Peyer's patch (tissue), 4 donors: ENCODE results near the gene RNASE7. TPM values are rescaled to one million over a fixed set of nuclear protein-coding genes. Genes with fewer than 3 reads are reported as not detected.
A peak's percentile ranks its signal among the peaks of the same experiment; 100 is the strongest.

Source experiments
- DNase-seq, 3 donors: peaks; one replicate each; pipeline ENCODE4 v3.0.0-alpha.2; 2017 to 2019
- H3K27ac ChIP-seq, 4 donors: fragments of 200-600 bp; sonication (generic); one replicate each; pipeline ENCODE4 v1.5.1; 2016 to 2019
- H3K27me3 ChIP-seq, 2 donors: fragments of 200-600 bp; sonication (generic); one replicate each; pipeline ENCODE4 v1.5.1; 2019
- H3K36me3 ChIP-seq, 3 donors: fragments of 200-600 bp; sonication (generic); one replicate each; pipeline ENCODE4 v1.5.1; 2016 to 2019
- H3K4me1 ChIP-seq, 4 donors: fragments of 200-600 bp; sonication (generic); one replicate each; pipeline ENCODE4 v1.5.1; 2016 to 2019
- H3K4me3 ChIP-seq, 4 donors: fragments of 200-600 bp; sonication (generic); 1 replicate in 3 of 4; 2 replicates in 1 of 4; pipeline ENCODE4 v1.5.1; 2016 to 2019; ENCODE audit warnings: mild to moderate bottlenecking in 1 of 4
- H3K9me3 ChIP-seq, 4 donors: fragments of 200-600 bp; sonication (generic); one replicate each; pipeline ENCODE4 v1.5.1; 2016 to 2019; ENCODE audit warnings: mild to moderate bottlenecking in 1 of 4
- CTCF ChIP-seq, 6 experiments: fragments of 450-650 bp in 4 of 6; fragments of 200-600 bp in 2 of 6; sonication (generic) in 1 of 6; IDR thresholded peaks; one replicate each; pipeline ENCODE4 v1.5.1; 2017 to 2019; ENCODE audit warnings: antibody characterized with exemption in 6 of 6, mild to moderate bottlenecking in 3 of 6, moderate library complexity in 1 of 6
- POLR2A ChIP-seq, 2 donors: fragments of 450-650 bp; IDR thresholded peaks; one replicate each; pipeline ENCODE4 v1.5.1; 2017; ENCODE audit warnings: antibody characterized with exemption in 2 of 2, mild to moderate bottlenecking in 2 of 2, moderate library complexity in 2 of 2
- total RNA-seq, 4 donors: library from RNA; depleted of rRNA; stranded (reverse); fragments of >200 nt; gene quantifications; one replicate each; pipeline ENCODE4 v1.1.0, GENCODE V29; 2016

The RNASE7 gene
- total RNA-seq, 4 donors from 2014 or later, result not detected

- DNase-seq, result no peak
- Histone ChIP-seq H3K27ac (peak overlapping the region in 1 of 4 donors; percentile 3), H3K9me3 (no peaks in the 10 kb centered on the region), H3K4me1 (peaks cover 0 to 4% (median 0%) of the 10 kb centered on the region in 4 donors), H3K4me3 (no peak overlapping the region), H3K36me3 (no peaks in the 10 kb centered on the region), H3K27me3 (no peaks in the 10 kb centered on the region)
- TF ChIP-seq CTCF (IDR thresholded peaks at IDR 0.05) (no peak), POLR2A (IDR thresholded peaks at IDR 0.05) (no peak)
These were observed 17.9 kb downstream of the RNASE7 start for GRCh38 chr14:21059842-21060613.

GRCh38 chr14:21060614-21061346 is 18.6 kb downstream of the RNASE7 start:
- H3K9me3 ChIP-seq, result no peaks in the 10 kb centered on the region
- no peaks in the 10 kb centered on the region for H3K36me3 ChIP-seq
- no peak for TF ChIP-seq CTCF (IDR thresholded peaks at IDR 0.05)
- no peak for TF ChIP-seq POLR2A (IDR thresholded peaks at IDR 0.05)
- no peak for DNase-seq
- H3K4me3 ChIP-seq, result no peak overlapping the region
- peak overlapping the region in 2 of 4 donors; percentile 3 to 9 for H3K27ac ChIP-seq
- H3K27me3 ChIP-seq, result no peaks in the 10 kb centered on the region
- peaks cover 0 to 4% (median 0%) of the 10 kb centered on the region in 4 donors for H3K4me1 ChIP-seq

GRCh38 chr14:21061347-21061668 is 19.1 kb downstream of the RNASE7 start:
- Histone ChIP-seq H3K36me3 (no peaks in the 10 kb centered on the region), H3K4me1 (peaks cover 0 to 4% (median 0%) of the 10 kb centered on the region in 4 donors), H3K27ac (peak overlapping the region in 1 of 4 donors; percentile 9), H3K4me3 (no peak overlapping the region), H3K27me3 (no peaks in the 10 kb centered on the region), H3K9me3 (no peaks in the 10 kb centered on the region)
- DNase-seq, result no peak
- TF ChIP-seq POLR2A (IDR thresholded peaks at IDR 0.05), result no peak
- TF ChIP-seq CTCF (IDR thresholded peaks at IDR 0.05), result no peak

GRCh38 chr14:21063479-21063878 is 21.3 kb downstream of the RNASE7 start:
- Histone ChIP-seq H3K36me3 (no peaks in the 10 kb centered on the region), H3K27ac (no peak overlapping the region), H3K27me3 (no peaks in the 10 kb centered on the region), H3K4me3 (no peak overlapping the region), H3K4me1 (peaks cover 0 to 4% (median under 1%) of the 10 kb centered on the region in 4 donors), H3K9me3 (no peaks in the 10 kb centered on the region)
- no peak for DNase-seq
- TF ChIP-seq POLR2A (IDR thresholded peaks at IDR 0.05) (no peak), CTCF (IDR thresholded peaks at IDR 0.05) (no peak)

GRCh38 chr14:21066882-21067502 is 24.8 kb downstream of the RNASE7 start:
- H3K36me3 ChIP-seq, result no peaks in the 10 kb centered on the region
- peaks cover 0 to 31% (median 23%) of the 10 kb centered on the region in 4 donors for H3K4me1 ChIP-seq
- H3K27ac ChIP-seq, result no peak overlapping the region
- no peak for TF ChIP-seq POLR2A (IDR thresholded peaks at IDR 0.05)
- peak in 3 of 6 experiments; percentile 19 to 25 (median 20) for TF ChIP-seq CTCF (IDR thresholded peaks at IDR 0.05)
- no peak for DNase-seq
- no peaks in the 10 kb centered on the region for H3K9me3 ChIP-seq
- H3K27me3 ChIP-seq, result no peaks in the 10 kb centered on the region
- H3K4me3 ChIP-seq, result no peak overlapping the region
